ENCODE results near the gene ASB16.
"Not testable (repeated sequence)": the region's sequence is repeated elsewhere in the genome, so short reads cannot be mapped to it uniquely, and the experiment has no call there.

Gene ASB16

DNA sequence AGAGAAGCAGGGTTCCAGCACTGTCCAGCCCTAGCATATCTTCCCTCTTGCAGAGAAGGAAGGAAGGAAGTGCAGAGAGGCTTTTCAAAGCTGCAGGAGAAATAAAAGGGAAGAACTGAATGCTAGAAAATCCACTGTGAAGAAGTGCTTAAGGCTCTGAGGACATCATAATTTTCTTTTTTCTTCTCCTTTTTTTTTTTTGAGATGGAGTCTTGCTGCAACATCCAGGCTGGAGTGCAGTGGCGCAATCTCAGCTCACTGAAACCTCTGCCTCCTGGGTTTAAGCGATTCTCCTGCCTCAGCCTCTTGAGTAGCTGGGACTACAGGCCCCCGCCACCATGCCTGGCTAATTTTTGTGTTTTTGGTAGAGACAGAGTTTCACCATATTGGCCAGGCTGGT, 21.4 kb upstream of the ASB16 start:
- DNase-seq, result not testable (repeated sequence)

- DNase-seq, result no peak
Measured at GRCh38 chr17:44149750-44150329, 20.7 kb upstream of the ASB16 start.

DNA sequence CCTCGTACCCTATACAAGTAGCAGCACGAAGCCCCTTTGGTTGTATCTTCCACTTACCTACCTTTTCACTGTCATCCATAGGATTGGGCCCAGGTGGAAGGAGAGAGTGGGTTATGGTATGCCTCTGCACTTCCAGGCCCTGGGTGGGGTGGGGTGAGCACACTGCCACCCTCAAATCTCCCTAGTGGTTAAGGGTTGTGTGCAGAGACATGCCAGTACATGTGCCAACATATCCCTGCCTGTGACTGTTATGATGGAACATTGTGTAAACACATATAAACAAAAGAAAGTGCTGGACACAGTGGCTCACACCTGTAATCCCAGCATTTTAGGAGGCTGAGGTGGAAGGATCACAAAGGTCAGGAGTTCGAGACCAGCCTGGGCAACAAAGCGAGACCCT, 17.6 kb upstream of the ASB16 start:
- no peak for DNase-seq

- no peak for DNase-seq
Measured at GRCh38 chr17:44155488-44155887, 15.0 kb upstream of the ASB16 start.

GRCh38 chr17:44159519-44160210, 10.8 kb upstream of the ASB16 start:
- no peak for DNase-seq

- DNase-seq, result no peak
Measured at GRCh38 chr17:44164476-44164875, 6.0 kb upstream of the ASB16 start.

GRCh38 chr17:44167181-44167861, 3.2 kb upstream of the ASB16 start:
- no peak for DNase-seq

GRCh38 chr17:44170135-44170498, 387 bp upstream of the ASB16 start:
- no peak for DNase-seq

GRCh38 chr17:44171931-44172455, 1.5 kb downstream of the ASB16 start:
- DNase-seq, result no peak

DNA sequence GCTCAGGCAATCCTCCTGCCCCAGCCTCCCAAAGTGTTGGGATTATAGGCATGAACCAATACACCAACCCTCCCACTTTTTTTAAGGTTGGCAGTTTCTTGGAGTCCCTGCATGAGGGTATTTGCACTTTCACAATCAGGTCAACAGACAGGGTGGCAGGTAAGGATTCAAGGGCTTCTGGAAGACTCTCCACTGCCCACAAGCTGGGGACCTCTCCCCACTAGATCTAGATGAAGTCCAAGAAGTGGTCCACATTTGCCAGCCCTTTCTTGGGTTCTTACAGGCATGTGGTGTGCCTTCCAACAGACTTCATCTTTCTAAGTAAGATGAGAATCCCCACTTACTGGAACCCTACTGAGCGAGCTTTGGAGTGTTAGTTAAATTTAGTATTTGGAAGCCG, 3.9 kb downstream of the ASB16 start:
- DNase-seq, result no peak

GRCh38 chr17:44176257-44176656, 5.8 kb downstream of the ASB16 start:
- no peak for DNase-seq

DNA sequence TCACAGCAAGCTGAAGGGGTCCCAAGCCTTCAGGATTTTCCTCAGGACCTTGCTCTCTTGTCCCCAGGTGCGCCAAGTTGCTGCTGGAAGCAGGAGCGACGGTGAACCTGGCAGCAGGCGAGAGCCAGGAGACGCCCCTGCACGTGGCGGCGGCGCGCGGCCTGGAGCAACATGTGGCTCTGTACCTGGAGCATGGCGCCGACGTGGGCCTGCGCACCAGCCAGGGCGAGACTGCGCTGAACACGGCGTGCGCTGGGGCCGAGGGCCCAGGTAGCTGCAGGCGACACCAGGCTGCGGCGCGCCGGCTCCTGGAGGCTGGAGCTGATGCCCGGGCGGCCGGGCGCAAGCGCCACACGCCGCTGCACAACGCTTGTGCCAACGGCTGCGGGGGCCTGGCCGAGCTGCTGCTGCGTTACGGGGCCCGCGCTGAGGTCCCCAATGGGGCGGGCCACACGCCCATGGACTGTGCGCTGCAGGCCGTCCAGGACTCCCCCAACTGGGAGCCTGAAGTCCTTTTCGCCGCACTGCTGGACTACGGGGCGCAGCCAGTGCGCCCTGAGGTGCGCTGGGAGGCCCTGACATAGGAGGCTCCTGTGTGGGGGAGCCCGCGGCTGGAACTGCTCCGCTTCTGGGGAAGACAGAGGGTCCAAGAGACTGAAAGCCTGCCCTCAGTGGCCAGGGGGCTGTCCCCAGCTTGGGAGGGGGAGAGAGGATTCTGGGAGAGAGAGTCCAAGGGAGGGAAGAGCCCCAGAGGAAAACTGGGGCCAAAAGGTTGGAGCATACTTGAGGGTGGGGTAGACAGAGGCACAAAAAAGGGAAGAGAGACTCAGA, 6.4 kb downstream of the ASB16 start:
- no peak for DNase-seq

GRCh38 chr17:44177640-44178039, 7.1 kb downstream of the ASB16 start:
- DNase-seq, result no peak

DNA sequence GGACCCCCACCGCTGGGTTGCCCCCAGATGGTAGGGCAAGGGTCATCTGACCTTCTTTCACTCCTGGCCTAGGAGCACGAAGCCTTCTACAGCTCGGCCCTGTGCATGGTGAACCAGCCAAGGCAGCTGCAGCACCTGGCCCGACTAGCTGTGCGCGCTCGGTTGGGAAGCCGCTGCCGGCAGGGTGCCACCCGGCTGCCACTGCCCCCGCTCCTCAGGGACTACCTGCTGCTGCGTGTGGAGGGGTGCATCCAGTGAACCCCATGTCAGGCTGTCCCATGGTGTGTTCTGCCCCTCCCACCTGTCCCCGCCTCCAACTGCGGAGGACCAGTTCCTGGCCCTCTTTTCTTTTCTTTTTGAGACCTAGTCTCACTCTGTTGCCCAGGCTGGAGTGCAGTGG, 7.6 kb downstream of the ASB16 start:
- DNase-seq, result no peak

DNA sequence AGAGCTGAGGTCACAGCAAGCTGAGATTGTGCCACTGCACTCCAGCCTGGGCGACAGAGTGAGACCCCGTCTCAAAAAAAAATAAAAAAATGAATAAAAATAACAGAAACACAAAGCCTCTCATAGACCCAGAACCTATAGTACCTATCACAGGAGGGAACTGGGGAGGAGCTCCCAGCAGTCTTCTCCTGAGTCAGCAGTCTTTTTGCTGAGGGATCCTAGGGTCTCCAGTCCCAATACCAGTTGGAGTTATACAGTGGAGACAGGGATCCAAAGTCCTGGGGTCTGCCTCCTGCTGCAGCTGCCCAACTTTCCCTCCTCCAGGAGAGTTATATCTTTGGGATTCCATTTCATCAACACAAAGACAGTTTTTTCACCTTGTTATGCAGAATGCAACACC, 12.5 kb downstream of the ASB16 start:
- DNase-seq, result no peak

GRCh38 chr17:44184212-44184810, 13.8 kb downstream of the ASB16 start:
- DNase-seq, result no peak

- peak; percentile 97 for DNase-seq
Measured at GRCh38 chr17:44186307-44187130, 16.0 kb downstream of the ASB16 start, which contains the start of gene TMUB2. Gene TMUB2, plus strand, starts transcription at chr17:44186972. Its CDS starts 737 bp downstream, at chr17:44187709.

- DNase-seq, result no peak
Measured at GRCh38 chr17:44187131-44187899, 16.8 kb downstream of the ASB16 start.

DNA sequence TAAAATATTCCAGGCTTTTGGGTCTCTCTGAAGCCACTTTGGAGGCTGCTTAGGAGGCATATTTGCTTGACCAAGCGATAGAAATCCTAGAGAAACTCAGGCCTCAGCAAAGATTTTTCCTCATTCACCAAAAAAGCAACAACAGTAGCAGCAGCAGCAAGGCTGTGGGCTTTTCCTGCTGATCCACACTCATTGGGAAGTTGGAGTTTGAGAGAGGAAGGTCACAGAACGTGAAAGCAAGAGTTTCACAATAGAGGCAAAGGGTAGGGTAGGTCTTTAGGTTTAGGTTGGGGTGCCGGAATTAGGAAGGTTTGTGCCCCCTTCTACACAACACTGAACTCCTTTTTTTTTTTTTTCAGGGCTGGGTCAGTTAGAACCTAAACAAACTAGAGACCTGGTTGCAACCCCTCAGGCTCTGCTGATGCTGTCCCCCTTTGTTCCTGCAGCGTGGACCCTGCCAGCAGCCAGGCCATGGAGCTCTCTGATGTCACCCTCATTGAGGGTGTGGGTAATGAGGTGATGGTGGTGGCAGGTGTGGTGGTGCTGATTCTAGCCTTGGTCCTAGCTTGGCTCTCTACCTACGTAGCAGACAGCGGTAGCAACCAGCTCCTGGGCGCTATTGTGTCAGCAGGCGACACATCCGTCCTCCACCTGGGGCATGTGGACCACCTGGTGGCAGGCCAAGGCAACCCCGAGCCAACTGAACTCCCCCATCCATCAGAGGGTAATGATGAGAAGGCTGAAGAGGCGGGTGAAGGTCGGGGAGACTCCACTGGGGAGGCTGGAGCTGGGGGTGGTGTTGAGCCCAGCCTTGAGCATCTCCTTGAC, 18.3 kb downstream of the ASB16 start:
- DNase-seq, result no peak

- no peak for DNase-seq
Measured at GRCh38 chr17:44190481-44190880, 20.0 kb downstream of the ASB16 start.

Measured in DMS79 (cell line).